GM18867 (cell line): Measurements from ENCODE around the gene PCOLCE2.
"Not testable (repeated sequence)": the region's sequence is repeated elsewhere in the genome, so short reads cannot be mapped to it uniquely, and the experiment has no call there.

Source experiments
- ATAC-seq: cut with Tn5 transposase; IDR thresholded peaks from one replicate; pipeline ENCODE4 v1.9.1; 2021; ENCODE audit warnings: mild to moderate bottlenecking, moderate library complexity; ENCODE audit not compliant: unreplicated experiment

Gene PCOLCE2

DNA sequence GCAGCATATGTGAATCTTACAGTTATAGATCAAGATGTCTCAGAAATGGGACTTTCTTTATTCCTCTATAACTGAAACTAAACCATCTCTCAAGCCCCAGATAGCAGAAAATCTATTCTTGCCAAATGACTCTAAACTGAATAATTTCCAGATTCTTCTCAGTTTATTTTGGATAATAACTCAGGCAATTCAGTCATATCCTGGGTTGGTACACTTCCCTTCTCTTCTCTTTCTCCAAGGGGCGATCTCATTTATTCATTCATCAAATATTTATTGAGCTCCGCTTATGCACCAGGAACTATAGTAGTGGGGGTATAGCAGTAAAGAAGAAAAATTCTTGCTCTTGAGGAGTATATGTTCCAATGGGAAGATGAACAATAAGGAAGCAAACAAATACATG lies 13.5 kb upstream of the PCOLCE2 start:
- ATAC-seq: no peak

DNA sequence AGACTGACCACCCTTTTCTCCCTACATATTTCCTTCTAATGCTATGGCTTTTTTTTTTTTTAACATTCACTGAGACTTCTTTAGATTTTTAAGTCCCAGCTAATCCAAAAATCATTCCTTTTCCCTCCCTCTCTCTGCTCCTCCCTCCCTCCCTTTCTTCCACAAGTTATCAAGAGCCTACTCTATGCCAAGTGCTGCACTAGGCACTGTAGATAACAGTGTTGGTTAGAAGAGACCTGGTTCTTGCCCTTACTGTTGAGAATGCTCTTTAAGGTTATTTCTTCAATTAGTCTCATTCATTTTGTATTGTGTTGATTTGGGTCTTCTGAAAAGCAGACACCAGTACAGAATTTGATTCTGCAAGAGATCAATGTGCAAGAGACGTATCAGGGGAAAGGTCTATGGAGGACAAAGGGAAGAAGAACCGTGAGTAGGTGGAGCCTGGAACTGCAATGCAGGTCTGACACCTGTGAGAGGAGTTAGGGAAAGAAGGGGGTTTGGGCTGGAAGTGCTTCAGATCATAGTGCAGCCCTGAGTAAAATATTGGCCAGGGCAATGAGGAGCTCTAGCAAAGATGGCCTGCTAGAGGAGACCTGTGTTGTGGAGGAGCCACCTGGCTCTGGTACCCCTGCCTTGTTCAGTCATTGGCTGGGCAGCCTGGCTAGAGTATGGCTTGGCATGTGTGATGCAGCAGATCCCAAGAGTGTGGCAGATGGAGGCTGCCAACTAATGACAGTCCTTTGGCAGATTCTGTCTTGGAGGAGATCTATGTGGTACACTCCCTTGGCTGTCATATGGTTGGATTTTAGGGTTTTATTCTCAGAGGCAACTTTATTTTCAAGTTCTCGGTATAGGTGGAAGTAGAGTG lies 9.7 kb upstream of the PCOLCE2 start:
- ATAC-seq: no peak

- no peak for ATAC-seq
These were observed 8.9 kb upstream of the PCOLCE2 start for GRCh38 chr3:142897807-142898206.

GRCh38 chr3:142896996-142897395 lies 8.1 kb upstream of the PCOLCE2 start:
- ATAC-seq: no peak

- no peak for ATAC-seq
These were observed 7.4 kb upstream of the PCOLCE2 start for GRCh38 chr3:142896201-142896755.

DNA sequence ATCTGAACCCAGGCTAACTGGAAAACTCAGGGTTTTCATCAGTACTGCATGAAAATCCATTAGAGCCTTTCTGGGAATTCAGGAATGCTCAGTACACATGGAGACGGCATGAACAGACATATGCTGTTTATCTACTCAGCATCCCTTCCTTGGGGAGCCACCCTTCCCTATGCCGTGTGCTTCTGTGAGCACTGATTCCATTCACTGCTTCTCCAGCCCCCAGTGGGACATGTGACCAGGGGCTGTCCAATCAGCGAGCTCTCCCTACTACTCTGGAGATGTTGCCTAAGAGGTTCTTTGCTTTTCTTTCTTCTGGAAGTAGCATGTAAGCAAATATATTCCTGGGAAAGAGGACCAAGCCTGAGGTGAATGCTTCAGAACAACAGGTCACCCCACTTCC lies 5.6 kb upstream of the PCOLCE2 start:
- ATAC-seq: no peak

GRCh38 chr3:142892714-142893113 lies 3.8 kb upstream of the PCOLCE2 start:
- no peak for ATAC-seq

- no peak for ATAC-seq
These were observed 1.7 kb upstream of the PCOLCE2 start for GRCh38 chr3:142890592-142890991.

- no peak for ATAC-seq
These were observed 530 bp upstream of the PCOLCE2 start for GRCh38 chr3:142889212-142890014.

DNA sequence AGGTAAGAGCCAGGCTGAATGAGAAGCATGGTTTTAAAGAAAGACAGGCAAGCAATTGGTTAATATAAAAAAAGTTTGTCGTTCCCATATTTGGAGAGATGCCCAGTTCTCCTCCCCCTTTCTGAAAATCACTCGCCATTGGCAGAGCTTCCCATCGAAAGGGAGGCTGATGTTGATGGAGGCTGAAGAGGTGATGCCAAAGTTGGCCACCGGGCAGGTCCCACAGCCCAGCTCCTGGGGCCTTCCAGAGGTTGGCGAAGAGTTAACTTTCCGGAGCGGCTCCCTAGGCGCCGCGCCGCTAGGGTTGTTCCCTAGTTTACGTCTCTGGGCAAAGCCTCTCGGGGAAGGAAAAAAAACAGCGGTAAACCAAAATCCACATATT lies 793 bp downstream of the PCOLCE2 start:
- no peak for ATAC-seq

DNA sequence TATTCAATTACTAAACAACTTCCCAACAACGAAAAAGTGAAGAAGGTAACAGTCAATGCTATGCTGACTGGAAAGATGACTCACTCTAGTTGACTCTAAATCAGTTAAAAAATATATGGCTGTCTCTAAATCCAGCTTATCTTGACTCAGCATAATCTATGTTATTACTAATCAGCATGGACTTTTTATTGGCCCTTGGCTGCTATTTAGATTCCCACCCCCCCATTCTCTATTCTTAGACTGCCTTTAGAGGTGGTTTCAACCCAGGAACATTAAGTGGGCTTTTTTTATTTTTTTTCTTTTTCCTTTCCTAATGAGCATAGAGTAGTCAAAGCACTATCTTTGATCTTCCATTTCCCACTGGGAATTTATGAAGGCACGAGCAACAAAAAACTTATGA lies 1.9 kb downstream of the PCOLCE2 start:
- no peak for ATAC-seq

- no peak for ATAC-seq
These were observed 2.9 kb downstream of the PCOLCE2 start for GRCh38 chr3:142886021-142886420.

GRCh38 chr3:142884531-142884930 lies 4.4 kb downstream of the PCOLCE2 start:
- no peak for ATAC-seq

DNA sequence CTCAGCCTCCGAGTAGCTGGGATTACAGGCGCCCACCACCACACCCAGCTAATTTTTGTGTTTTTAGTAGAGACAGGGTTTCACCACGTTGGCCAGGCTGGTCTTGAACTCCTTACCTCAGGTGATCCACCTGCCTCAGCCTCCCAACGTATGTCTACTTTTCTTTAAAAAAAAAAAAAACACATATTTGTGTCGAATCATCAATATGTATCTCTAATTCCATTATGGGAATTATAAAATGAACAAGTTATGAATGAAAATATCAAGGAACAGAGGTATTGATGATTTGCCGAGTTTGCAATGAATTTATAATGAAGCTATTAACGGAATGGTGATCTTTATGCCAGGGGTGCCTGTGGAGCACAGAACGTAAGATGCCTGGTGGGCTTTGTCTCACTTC lies 5.3 kb downstream of the PCOLCE2 start:
- ATAC-seq: not testable (repeated sequence)

GRCh38 chr3:142881445-142882224 lies 7.2 kb downstream of the PCOLCE2 start:
- no peak for ATAC-seq

GRCh38 chr3:142878649-142879300 lies 10.1 kb downstream of the PCOLCE2 start:
- ATAC-seq: no peak

DNA sequence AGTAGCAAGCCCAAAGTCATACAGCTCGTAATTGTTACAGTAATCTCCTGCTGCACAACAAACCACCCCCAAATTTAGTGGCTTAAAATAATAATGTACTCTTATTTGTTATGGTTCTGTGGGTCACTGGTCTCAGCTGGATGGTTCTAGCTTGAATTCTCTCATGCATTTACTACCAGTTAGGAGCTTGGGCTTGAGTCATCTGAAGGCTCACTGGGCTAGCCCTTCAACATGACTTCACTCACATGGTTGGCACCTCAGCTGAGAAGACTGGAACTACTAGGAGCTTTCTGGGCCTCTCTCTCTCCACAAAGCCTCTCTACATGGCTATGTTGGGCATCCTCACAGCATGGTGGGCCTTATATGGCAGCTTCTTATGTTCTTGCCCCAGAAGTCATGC lies 12.5 kb downstream of the PCOLCE2 start:
- no peak for ATAC-seq

DNA sequence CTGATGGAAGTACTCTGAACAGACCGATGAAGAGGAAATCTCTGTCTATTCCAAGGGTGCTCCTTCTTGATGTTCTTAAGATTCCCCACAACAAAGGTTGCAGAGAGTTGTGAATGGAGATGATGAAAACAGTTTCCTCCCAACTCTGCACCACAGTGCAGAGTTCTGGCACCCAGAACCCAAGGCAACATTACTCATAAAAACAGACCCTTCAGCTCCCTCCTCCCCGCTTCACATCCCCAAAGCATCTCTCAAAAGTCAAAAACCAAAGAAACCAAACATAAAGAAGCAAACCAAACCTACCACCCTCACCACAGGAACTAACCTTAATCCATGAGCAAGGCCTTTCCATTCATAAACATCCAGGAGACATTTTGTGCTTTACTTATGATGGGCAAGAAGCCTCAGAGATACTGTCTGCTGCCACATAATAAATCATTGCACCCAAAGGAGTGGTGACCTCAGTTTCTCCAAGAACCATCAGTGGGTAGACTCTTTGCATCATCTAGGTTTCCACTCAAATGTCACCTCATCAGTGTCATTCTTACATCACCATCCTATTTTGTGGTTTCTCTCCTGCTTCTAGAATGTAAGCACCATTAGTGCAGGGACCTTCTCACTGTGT lies 13.2 kb downstream of the PCOLCE2 start:
- no peak for ATAC-seq

DNA sequence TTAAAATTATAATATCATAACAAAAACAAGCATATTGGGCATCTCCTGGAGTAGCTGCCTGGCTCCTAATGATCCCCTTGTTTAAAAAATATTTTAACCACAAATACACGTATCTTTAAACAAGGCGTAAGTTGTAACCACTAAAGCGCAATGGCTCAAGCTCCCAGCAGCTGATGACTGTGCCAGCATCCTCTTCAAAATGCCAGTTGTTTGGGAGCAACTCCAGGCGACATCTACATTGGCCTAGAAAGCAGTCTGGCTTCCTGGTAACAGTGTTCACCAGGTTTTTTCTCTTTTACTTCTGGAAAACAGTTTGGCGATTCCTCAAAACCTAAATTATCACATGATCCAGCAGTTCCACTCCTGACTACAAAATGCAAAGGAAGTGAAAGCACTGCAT lies 13.8 kb downstream of the PCOLCE2 start:
- no peak for ATAC-seq

- not testable (repeated sequence) for ATAC-seq
These were observed 20.5 kb downstream of the PCOLCE2 start for GRCh38 chr3:142868382-142868781.
